Lung microvascular endothelial cell (primary cell): Measurements from ENCODE around the gene KCNK7. TPM values are rescaled to one million over a fixed set of nuclear protein-coding genes. Genes with fewer than 3 reads are reported as not detected.
A peak's percentile ranks its signal among the peaks of the same experiment; 100 is the strongest.

ENCODE experiments used
- DNase-seq, 2 donors: peaks; one replicate each; pipeline versions ENCODE4 v3.0.0 to v3.0.0-alpha.2; 2010; ENCODE audit warnings: low read depth in 2 of 2
- total RNA-seq: library from RNA; depleted of rRNA; stranded (reverse); fragments of >200 nt; gene quantifications from 2 replicates; pipeline ENCODE4 v1.2.1, GENCODE V29; 2014

The KCNK7 gene
- total RNA-seq, 1 donor from 2014 or later, result 0.20 TPM

DNA sequence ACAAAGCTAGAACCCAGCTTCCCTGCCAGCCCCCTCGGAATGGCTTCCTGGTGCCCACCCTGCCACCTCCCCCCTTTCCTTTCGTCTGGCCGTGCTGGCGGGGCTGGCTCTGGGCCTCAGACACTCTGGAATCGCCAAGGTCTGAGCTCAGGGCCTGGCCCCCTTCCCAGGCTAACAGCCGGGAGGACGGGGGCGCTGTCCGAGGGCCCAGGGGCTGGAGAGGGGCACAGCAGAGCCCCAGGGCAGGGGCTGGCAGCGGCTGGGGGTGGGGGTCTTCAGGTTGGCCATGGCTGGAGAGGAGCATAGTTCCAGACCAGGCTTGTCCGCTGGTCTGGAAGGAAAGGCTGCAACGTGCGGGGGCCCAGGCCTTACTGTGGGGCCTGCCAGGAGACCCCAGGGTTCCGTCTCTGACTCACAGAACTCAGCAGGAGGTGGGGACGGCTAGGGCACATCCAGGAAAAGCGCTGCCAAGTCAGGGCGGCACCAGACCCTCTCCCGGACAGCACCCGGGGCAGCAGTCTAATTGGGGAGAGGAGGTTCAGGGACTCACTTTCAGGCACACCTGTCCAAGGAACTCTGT lies 36.6 kb downstream of the KCNK7 start:
- peak in 1 of 2 donors; percentile 35 for DNase-seq

DNA sequence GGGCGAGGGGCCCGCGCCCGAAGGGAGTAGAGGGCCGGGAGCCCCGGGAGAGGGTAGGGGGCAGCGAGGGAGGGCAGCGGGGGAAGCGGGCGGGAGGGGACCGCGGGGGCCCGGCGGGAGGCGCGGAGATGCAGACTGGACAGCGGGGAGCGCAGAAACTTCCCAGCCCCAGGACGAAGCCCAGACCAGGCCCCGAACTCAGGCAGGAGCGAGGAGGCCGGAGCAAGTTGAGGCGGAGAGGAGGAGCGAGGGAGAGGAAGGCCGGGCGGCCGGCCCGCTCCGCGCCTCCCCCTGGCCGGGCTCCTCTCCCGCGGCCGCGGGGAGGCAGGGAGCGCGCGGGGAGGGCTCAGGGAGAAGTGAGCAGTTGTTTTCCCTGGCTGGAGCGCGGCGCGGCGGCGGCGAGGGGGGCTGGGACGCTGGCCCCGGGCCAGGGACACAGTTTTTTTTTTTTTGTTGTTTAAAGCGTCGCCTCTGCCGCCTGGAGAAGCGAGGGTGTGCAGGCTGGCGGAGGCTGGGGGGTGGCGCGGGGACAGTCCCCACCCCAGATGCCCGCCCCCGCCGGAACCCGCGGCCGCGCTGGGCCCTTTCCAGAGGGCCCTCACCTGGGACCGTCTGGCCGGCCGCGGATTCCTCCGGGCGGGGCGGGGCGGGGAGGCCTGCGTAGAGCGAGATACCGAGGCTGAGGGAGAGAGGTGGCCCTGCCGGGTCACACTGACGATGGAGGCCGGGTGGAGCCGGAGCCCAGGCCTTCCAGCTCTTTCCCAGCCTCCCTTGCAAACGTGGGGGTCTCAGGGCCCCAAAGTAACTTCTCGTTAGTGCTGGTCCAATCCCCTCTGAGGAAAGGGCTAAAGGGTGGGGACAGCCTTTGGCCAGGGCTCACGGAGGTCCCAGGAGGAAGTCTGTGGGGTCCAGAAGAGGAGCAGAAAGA lies 37.3 kb downstream of the KCNK7 start, which contains the start of gene LTBP3:
LTBP3 (minus strand) TSS at position 358 of the 928 bp plus-strand sequence. CDS start 400 bp downstream, outside the sequence.
- peak; percentile 73 to 88 for DNase-seq

DNA sequence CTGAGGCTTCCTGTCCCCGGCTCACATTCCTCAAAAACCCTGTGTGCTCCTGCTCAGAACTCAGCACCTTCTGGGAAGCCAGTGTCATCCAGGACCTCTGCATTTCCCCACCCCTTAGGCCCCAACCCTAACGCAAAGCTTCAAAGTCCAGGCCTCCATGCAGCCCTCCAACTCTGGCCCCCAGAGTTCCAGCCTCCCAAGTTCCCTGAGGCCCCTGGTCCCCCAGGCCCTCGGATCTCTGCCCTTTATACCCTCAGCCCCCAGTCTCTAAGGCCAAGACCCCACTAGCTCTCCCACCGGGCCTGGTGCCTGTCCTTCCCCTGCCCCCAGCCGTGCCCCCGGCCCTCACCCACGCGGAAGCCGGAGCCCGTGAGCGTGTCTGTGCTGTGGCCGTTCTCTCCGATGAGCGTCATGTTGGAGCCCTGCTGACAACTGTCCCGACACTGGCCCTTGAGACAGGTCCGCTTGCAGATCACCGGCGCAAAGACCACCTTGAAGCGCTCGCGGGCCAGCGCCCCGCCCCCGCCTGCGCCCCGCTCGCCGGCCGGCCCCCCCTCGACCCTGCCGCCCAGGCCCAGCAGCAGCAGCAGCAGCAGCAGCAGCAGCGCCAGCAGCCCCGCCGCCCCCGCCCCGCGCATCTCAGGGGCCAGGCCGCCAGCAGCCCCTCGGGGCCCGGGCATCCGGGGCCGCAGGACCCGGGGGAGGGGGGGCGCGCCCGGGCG lies 38.2 kb downstream of the KCNK7 start:
- no peak for DNase-seq

DNA sequence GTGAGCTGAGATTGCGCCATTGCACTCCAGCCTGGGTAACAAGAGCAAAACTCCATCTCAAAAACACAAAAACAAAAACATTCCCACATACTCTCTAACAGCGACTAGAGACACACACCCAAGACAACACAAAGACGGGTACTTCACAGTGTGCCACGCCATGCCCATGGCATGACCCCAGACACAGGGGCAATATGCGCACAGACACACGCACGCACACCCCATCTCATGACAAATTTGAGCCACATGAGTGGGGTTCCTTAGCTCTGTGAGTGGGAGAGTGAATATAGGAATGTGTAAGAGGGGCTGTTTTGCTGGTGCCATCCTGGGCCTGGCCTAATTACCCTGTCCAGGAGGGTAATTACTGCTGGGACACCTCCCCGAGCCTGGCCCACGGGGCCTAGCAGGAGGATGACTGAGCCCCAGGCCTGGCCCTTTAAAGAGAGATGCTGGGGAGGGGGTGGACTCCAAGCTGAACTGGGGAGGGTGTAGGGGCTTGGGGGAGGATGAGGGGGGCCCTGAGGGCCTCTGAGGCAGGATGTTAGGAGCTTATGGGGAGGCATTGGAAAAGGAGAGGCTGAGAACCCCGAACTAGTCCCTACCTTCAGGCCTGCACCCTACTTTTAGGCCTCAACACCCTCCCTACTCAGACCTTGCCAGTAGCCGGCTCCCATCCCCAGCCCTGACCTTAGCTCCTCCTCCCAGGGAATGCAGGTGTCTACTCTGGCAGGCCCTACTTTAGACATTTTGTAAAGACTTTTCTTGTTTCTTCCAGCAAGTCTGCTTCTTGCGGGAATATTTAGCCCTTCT lies 38.9 kb downstream of the KCNK7 start:
- DNase-seq, result no peak

DNA sequence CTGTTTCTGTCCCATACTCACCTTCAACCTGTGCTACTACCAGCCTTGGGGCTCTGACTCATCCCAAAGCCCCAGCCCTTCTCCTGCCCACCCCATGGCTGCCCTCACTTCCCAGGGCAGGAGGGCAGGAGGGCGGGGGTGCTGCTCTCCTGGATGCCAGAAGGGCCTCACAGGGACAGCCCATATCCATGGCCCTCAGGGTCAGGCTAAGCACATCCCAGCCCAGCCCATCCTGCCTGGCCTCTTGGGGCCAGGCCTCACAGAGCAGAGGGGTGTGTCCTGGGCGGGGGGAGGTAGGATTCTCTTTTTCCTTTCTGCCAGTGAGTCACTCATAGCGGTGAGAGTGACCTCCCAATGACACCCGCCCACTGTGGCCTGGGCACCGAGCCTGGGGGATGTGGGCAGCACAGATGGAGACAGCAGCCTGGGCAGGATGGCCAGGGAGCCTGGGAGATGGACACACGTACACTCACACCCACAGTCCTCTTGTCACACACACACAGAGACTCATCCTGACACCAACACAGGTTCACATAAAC lies 39.8 kb downstream of the KCNK7 start:
- peak; percentile 57 to 77 for DNase-seq

DNA sequence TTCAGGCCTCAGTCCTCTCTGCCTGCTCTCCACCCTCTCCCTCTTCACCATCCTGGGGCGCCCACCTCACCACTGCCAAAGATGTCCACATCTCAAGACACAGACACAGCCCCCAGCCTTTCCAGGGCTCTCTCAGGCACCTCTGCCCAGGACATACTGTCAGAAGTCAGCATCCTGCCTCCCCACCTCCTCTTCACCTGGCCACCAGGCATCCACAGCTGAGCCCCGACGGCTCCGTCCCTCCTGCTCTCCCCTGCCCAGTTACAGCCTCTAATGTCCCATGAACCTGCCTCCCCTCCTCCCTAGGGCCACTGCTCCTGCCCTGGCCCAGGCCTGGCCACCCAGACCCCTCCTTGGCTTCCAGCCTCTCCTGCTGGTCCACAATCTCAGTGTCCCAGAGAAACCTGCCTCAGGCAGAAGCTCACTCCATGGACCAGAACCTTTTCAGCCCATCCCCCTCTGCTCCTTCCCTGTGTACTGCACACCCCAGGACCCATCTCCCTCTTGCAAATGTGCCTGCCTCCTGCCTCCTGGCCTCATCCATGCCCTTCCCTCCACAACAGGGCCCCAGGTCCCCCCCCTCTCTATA lies 40.7 kb downstream of the KCNK7 start:
- no peak for DNase-seq

DNA sequence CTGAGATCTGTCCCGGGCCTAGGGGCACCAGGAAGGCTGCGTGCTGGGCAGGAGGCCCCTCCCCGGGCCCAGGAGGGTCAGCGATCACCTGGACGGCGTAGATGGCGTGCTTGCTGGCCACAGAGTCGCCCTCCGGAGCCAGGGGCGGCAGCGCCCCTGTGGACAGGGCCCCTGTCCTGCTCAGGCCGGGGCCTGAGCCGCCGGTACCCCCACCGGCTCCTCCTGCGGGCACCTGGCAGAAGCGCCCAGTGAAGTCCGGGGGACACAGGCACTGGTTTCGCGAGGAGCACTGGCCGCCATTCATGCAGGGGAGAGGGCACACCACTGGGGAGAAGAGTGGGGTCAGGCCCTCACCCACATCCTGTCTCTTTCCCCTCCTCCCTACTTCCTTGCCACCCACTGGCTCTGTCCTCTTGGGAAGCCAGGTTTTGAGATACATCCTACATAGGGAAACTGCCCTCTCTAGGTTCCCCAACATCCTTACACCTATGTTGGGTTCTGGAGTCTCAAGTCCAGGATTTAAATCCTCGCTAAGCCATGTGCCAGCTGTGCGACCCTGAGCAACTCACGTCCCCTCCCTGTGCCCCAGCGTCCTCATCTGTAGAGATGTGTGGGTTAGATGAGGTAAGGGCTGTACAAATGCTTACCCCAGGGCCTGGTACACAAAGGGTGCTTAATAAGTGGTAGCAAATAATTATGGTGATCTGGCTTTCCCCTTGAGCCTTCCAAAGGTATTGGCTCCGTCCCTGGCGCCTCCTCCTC lies 41.4 kb downstream of the KCNK7 start:
- no peak for DNase-seq

DNA sequence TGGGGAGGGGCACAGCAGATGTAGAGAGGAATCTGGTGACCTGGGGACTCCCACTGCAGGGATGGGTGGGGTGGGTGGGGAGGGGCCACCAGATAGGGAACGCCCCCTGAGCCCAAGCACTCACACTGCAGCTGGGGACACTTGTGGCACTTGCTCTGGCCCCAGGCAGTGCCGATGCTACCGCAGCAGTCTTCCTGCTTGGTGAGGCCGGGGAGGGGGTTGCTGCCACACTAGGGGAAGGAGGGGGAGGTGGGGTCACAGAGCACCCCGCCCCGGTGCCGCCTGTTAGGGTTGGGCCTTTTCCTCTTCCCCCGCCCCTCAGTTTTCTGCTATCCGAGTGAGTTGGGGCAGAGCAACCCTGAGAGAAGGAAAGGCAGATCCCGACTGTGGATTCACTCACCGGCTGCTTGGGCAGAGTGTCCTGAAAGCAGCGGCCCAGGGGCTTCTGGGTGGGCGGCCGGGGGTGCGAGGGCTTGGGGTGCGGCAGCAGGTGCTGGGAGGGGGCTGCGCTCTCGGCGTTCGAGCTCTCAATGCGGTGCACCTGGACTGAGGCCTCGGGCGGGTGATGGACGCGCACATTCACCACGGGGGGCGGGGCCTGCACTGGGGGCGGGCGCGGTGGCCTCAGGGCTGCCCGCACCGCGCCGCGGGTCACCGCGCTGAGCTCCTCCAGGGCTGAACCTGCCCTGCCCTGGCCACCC lies 42.1 kb downstream of the KCNK7 start:
- DNase-seq, result no peak

DNA sequence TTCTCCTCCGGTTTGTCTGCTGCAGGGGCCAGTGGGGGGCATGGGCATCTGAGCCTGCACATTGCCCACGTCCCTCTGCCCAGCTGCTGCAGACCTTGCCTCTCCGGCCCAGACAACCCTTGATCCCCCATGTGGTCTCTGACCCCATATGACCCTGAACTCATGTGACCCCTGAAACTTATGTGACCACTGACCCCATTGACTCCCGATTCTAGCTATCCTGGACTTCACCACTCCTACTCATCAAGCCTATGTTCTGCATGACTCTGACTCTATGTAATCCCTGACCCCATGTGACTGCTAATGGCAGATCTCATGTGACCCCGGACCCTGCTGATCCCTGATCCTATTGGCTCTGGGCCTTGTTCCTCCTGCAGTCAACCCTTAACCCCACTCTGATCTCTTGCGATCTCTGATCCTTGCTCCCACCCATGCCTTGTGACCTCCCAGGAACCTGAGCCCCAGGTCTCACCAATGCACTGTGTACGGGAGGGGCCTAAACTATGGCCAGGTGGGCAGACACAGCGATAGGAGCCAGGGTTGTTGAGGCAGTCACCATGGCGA lies 43.1 kb downstream of the KCNK7 start:
- no peak for DNase-seq

DNA sequence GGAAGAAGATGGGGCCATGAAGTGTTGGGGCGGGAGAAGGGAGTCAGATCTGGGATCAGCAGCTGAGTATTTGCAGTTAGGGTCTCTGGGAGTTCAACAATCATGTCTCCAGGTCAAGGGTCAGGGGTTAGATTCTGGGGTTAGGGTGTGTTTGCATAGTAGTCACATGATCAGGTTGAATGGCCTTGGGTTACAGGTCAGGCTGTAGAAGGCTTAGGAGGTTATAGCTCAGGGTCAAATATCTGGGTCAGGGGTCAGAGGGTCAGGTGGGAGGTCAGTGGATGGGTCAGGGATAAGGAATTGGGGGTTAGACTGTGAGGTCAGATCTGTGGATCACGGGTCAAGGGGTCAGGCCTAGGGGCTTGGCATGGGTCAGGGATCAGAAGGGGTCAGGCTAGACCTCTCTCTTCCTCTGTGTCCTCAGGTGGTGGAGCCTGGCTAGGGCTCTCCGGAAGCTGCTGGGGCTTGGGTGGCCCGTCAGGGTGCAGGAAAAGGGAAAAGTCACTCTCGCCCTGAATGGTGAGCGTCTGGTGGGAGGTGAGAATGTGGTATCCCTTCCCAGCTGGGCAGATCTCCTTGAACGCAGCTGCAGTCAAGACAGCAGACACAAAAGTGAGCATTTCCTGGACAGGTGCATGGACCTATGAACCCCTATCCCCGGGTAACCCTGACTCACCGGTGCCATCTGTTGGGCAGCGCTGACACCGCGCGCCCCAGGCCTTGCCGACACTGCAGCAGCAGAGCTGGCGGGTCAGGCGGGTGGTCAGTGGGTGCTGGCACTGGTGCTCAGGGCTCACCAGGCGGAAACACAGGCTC lies 43.8 kb downstream of the KCNK7 start:
- peak; percentile 47 to 63 for DNase-seq

DNA sequence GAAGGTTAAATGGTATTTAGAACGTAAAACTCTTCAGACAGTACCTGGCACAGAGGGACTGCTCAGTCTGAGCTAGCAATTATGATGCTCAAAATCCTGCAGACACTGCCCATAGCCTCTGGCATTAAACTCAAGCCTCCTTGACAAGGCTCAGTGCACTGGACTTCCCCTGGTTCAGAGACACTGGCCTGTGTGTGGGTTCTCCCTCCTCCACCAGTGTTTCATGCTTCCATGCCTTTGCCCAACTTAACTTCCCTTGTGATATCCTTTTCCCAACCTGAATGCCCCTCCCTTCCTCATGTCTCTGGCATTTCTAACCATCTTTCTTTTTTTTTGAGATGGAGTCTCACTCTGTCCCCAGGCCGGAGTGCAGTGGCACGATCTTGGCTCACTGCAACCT lies 46.5 kb downstream of the KCNK7 start:
- DNase-seq, result no peak

DNA sequence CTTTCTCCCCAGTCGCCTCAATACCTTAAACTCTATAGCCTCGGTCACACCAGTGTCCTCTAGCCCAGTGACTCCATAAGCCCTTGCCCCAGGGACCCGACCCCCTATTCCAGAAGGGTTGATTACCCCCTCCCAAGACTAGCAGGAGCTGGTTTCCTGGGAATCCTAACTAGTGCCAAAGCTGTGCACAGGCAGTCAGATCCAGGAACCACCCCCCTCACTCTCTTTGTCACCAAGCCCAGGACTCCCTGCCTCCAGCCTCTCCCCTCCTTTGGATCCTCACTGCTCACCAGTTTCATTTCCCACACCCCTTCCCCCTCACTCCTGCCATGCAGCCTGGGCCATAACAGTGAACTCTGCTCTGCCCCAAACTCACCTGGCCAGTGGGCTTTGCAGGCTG lies 47.2 kb downstream of the KCNK7 start:
- no peak for DNase-seq

DNA sequence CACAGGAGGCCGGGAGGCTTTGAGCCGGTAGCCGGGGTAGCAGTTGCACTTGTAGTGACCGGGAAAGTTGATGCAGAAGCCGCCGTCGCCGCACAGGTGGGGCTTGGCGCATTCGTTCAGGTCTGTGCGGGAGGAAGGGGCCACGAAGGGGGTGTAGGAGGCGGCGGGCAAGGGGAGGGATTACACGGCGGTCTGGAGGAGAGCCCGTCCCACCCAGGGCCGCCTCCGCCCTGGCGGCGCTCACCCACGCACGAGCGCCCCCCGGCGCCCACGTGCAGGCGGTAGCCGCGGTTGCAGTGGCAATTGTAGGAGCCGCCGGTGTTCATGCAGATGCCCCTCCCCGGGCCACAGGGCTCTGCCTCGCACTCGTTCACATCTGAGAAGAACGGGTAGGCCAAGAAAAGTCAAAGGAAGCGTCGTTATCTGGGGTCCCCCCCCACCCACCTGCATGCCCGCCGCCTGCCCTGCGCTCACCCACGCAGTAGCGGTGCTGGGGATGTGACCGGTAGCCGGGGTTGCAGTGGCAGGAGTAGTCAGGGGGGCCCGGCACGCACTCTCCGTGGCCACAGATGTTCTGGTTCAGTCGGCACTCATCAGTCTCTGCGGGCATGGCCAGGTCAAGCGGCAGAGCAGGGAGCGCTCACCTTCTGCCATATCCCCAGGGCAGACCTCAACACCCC lies 48.0 kb downstream of the KCNK7 start:
- no peak for DNase-seq

DNA sequence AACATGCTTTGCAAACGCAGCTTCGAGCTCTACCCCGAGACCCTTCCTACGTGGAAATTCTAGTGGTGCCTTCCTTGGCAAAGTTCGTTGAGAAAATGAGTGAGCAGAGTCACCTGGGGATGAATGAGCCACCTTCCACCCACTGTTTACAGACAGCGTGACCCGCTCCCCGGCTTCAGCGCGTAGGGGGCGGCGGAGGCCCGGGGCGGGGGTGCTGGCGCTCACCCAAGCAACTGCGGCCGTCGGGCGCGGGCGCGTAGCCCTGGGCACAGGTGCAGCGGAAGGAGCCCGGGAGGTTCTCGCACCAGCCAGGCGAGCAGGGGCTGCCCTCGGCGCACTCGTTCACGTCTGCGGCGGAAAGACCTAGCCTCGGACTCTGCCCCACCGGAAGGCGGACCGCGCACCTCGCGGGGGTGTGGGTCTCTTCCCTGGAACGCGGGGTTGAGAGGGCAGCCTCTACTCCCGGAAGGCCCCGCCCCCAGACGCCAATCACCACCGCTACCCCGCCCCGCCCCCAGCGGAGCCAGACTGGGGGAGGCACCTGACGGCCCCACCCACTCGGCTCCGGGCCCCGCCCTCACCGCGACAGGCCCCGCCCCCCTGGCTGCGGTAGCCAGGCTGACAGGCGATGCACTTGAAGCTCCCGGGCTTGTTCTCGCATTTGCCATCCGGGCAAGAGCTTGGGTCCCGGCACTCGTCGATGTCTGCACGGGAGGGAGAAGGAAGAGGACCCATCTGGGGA lies 49.2 kb downstream of the KCNK7 start:
- DNase-seq, result peak; percentile 44 to 84

DNA sequence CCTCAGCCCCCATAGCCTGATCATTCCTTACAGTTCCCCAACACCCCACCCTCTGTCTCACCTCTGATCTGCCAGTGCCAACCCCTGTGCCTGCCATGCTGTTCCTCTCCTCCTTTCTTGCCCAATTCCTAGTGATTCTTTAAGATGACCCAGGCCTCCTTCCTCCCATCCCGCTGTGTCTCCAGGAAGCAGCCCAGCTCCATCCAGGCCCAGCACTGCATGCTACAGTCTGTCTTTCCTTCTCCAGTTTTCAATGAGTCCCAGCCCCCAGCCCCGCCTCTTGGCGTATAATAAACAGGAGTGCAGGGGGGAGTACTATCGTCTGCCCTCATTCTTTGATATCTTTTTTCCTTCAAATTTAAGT lies 49.8 kb downstream of the KCNK7 start:
- DNase-seq, result no peak
